Caco-2 (cell line): ENCODE measurements around the gene SLC23A3. TPM values are rescaled to one million over a fixed set of nuclear protein-coding genes. Genes with fewer than 3 reads are reported as not detected.

Experiments
- BruUV-seq: library from RNA; stranded (reverse); fragments of 400-500 nt; replicated peaks from 2 replicates; lab custom pipeline; 2021; lab: Mats Ljungman, UMichigan
- CTCF ChIA-PET: fragments of 300-600 bp; sonication (Branson Sonifier 250); formaldehyde crosslinking; loops from one replicate; lab custom pipeline; 2022; ENCODE audit warnings: antibody characterized with exemption; lab: Charles Lee
- POLR2A ChIA-PET: fragments of 300-600 bp; sonication (Branson Sonifier 250); formaldehyde crosslinking; loops from one replicate; lab custom pipeline; 2022; ENCODE audit warnings: antibody characterized with exemption; lab: Charles Lee
- DNase-seq, 2 experiments: peaks; one replicate each; pipeline versions ENCODE4 v3.0.0 to v3.0.0-alpha.2; 2020 to 2022
- H3K27me3 ChIP-seq: replicated peaks from 2 replicates; pipeline ENCODE4 v1.6.0; 2011; ENCODE audit warnings: low read length; ENCODE audit not compliant: control insufficient read depth, insufficient read depth
- H3K36me3 ChIP-seq: 2 replicates; pipeline ENCODE4 v1.5.1; 2011; ENCODE audit warnings: low read length; ENCODE audit not compliant: control insufficient read depth, insufficient read depth
- H3K4me1 ChIP-seq: fragments of 250-450 bp; sonication (Bioruptor Pico); 2 replicates; pipeline ENCODE4 v1.5.1; 2020; ENCODE audit warnings: mild to moderate bottlenecking
- H3K4me3 ChIP-seq: 2 replicates; pipeline ENCODE4 v1.5.1; 2011; ENCODE audit warnings: low read depth, mild to moderate bottlenecking, control low read depth, low read length
- H3K9me3 ChIP-seq: fragments of 250-450 bp; sonication (Bioruptor Pico); 2 replicates; pipeline ENCODE4 v1.5.1; 2020; ENCODE audit warnings: mild to moderate bottlenecking, moderate library complexity
- H3K27ac Mint-ChIP-seq: one replicate; pipeline ENCODE4 v1.8.0; 2022; ENCODE audit warnings: mixed read lengths; ENCODE audit not compliant: unreplicated experiment
- H3K27me3 Mint-ChIP-seq: one replicate; pipeline ENCODE4 v1.8.0; 2022; ENCODE audit warnings: mixed read lengths; ENCODE audit not compliant: insufficient read depth, unreplicated experiment
- H3K36me3 Mint-ChIP-seq: one replicate; pipeline ENCODE4 v1.8.0; 2022; ENCODE audit warnings: mild to moderate bottlenecking, mixed read lengths; ENCODE audit not compliant: insufficient read depth, unreplicated experiment
- H3K4me1 Mint-ChIP-seq: one replicate; pipeline ENCODE4 v1.8.0; 2022; ENCODE audit warnings: low read depth, mixed read lengths; ENCODE audit not compliant: unreplicated experiment
- H3K4me3 Mint-ChIP-seq: one replicate; pipeline ENCODE4 v1.8.0; 2022; ENCODE audit warnings: mild to moderate bottlenecking, moderate library complexity, mixed read lengths; ENCODE audit not compliant: unreplicated experiment
- H3K9me3 Mint-ChIP-seq: one replicate; pipeline ENCODE4 v1.8.0; 2022; ENCODE audit warnings: mixed read lengths; ENCODE audit not compliant: unreplicated experiment
- intact Hi-C: fragments of 100-400 bp; cut with micrococcal nuclease; formaldehyde crosslinking; loops from one replicate; pipeline ENCODE4 v1.10.0; 2022; ENCODE audit not compliant: unreplicated experiment
- total RNA-seq: library from RNA; stranded (reverse); gene quantifications from 2 replicates; pipeline ENCODE4 v1.2.3, GENCODE V29; 2022
- TF ChIP-seq, protein P1 (sequence below), 2 experiments: fragments of 200-600 bp in 1 of 2; IDR thresholded peaks; 1 replicate in 1 of 2; 2 replicates in 1 of 2; pipeline versions ENCODE4 v1.5.1 to v1.8.0; 2011 to 2022; ENCODE audit warnings: antibody characterized with exemption in 1 of 2, control low read depth in 1 of 2, inconsistent platforms in 1 of 2, low read depth in 1 of 2, low read length in 1 of 2, mild to moderate bottlenecking in 1 of 2, moderate library complexity in 1 of 2; ENCODE audit not compliant: insufficient read depth in 1 of 2, severe bottlenecking in 1 of 2, unreplicated experiment in 1 of 2

Gene SLC23A3
- total RNA-seq, 1 experiment from 2014 or later: 7.1 TPM

DNA sequence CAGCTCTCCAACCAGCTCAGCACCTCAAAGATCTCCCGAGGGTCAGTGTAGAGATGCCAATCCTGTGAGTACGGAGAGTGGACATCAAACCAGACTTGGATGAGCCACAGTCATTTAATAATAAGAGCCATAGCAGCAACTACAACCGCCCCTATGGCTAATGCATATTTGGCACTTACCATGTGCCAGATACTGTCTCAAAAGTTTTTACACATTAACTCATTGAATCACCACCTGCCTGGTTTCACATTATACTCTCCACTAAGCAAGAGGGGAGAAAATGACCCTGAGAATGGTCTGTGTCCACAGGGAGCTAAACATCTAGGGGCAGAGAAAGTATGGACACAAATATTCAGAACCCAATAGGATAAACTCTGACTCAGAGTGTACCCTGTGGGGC is 4.3 kb upstream of the SLC23A3 start:
- ChIA-PET CTCF (no interaction called here), POLR2A (no interaction called here)

DNA sequence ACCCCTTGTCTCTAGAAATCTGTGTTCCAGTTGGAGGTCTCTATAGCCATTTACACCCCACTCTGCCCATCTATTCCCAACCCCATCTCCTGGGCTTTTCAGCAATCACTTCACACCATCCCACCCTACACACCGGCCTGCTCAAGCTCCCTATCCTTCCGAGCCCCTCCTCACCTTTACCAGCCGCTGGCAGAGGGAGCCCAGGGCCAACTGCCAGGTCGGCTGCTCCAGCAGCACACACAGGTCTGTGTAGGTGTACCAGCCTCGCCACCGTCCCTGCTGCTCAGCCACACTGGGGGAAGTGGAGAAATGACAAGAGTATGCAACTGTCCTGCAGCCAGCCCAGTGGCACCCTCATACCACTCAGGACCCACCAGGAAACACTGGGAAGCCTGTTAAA is 3.3 kb upstream of the SLC23A3 start:
- no peak overlapping the region for H3K4me3 ChIP-seq
- no peaks in the 10 kb centered on the region for H3K9me3 Mint-ChIP-seq
- no peak for DNase-seq
- H3K27ac Mint-ChIP-seq: no peak overlapping the region
- intact Hi-C loops: no loop called here
- peaks cover 12% of the 10 kb centered on the region for H3K36me3 ChIP-seq
- H3K4me3 Mint-ChIP-seq: no peak overlapping the region
- no peaks in the 10 kb centered on the region for H3K9me3 ChIP-seq
- BruUV-seq: no TSS peak
- peaks cover 31% of the 10 kb centered on the region for H3K36me3 Mint-ChIP-seq
- ChIA-PET POLR2A (no interaction called here), CTCF (interaction anchor here (1.1 kb wide), 1 partner anchor 143 kb away, joined by 3 read pairs; no protein-coding TSS in a partner anchor)
- H3K4me1 Mint-ChIP-seq: peaks cover 28% of the 10 kb centered on the region
- no peaks in the 10 kb centered on the region for H3K27me3 ChIP-seq
- H3K27me3 Mint-ChIP-seq: no peaks in the 10 kb centered on the region
- peaks cover 21% of the 10 kb centered on the region for H3K4me1 ChIP-seq
- TF ChIP-seq, protein P1, sequence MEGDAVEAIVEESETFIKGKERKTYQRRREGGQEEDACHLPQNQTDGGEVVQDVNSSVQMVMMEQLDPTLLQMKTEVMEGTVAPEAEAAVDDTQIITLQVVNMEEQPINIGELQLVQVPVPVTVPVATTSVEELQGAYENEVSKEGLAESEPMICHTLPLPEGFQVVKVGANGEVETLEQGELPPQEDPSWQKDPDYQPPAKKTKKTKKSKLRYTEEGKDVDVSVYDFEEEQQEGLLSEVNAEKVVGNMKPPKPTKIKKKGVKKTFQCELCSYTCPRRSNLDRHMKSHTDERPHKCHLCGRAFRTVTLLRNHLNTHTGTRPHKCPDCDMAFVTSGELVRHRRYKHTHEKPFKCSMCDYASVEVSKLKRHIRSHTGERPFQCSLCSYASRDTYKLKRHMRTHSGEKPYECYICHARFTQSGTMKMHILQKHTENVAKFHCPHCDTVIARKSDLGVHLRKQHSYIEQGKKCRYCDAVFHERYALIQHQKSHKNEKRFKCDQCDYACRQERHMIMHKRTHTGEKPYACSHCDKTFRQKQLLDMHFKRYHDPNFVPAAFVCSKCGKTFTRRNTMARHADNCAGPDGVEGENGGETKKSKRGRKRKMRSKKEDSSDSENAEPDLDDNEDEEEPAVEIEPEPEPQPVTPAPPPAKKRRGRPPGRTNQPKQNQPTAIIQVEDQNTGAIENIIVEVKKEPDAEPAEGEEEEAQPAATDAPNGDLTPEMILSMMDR (IDR thresholded peaks at IDR 0.05; ENCODE audit: insufficient read depth in 1 of 2, low read depth in 1 of 2, low read length in 1 of 2, severe bottlenecking in 1 of 2, unreplicated experiment in 1 of 2): no peak

More for the DNA sequence above, 4.3 kb upstream of the SLC23A3 start:
- Mint-ChIP-seq H3K27me3 (no peaks in the 10 kb centered on the region), H3K36me3 (peaks cover 38% of the 10 kb centered on the region), H3K27ac (no peak overlapping the region), H3K4me3 (peak overlapping the region; percentile 9), H3K4me1 (peaks cover 33% of the 10 kb centered on the region), H3K9me3 (no peaks in the 10 kb centered on the region)
- Histone ChIP-seq H3K36me3 (peaks cover 12% of the 10 kb centered on the region), H3K4me1 (peaks cover 25% of the 10 kb centered on the region), H3K27me3 (no peaks in the 10 kb centered on the region; the same call in 1 of the 2 replicates), H3K9me3 (no peaks in the 10 kb centered on the region), H3K4me3 (no peak overlapping the region)
- no TSS peak for BruUV-seq
- DNase-seq: no peak
- TF ChIP-seq, protein P1 (IDR thresholded peaks at IDR 0.05; ENCODE audit: insufficient read depth in 1 of 2, low read depth in 1 of 2, low read length in 1 of 2, severe bottlenecking in 1 of 2, unreplicated experiment in 1 of 2): no peak
- intact Hi-C loops: no loop called here

DNA sequence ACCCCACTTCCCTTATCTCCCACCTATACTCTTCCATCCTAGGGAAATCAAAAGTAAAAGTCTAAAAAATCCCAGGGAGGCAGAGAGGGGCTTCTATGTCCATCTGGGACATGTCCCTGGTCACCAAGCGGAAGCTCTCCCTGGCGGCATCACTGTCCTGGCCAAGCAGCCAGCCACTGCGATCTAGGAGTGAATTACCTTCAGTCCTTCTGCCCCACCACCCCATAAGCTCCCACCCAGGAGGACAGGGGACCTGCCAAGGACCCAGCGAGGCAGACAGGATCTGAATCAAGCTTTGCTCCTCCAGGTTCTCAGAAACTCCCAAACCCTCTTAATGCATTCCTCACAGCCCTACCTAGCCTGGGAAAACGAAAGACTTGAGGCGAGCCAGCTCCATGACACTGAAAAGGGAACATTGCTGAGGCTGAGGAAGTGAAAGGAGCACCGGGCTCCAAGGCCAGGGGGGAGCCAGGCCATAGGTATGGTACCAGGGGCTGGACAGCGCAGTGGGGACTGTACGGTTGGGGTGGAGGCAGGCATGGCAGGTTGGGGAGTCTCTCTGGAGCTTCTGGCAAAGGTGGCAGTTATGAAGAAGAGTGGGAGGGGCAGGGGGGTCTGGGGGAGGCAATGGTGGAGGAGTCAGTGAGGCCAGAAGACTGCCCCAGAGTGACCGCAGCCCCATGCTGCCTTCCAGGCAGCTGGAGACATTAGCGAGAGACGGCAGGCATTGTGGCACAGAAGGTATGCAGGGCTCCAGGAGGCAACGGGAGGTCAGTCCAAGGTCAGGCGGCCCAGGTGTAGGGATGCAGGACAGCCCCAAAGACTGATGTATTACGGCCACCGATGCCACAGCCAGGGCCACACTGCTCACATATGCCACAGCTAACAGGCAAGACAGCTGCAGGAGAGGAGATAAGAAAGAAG is 2.7 kb upstream of the SLC23A3 start:
- Histone ChIP-seq H3K27me3 (no peaks in the 10 kb centered on the region), H3K9me3 (no peaks in the 10 kb centered on the region), H3K36me3 (peaks cover 12% of the 10 kb centered on the region), H3K4me3 (no peak overlapping the region), H3K4me1 (peaks cover 21% of the 10 kb centered on the region)
- ChIA-PET CTCF (interaction anchor here (0.8 to 1.1 kb wide), 3 partner anchors 122 to 274 kb away, joined by 3 read pairs; no protein-coding TSS in a partner anchor), POLR2A (no interaction called here)
- no peak overlapping the region for H3K4me3 Mint-ChIP-seq
- no peak for DNase-seq
- H3K27me3 Mint-ChIP-seq: no peaks in the 10 kb centered on the region
- peaks cover 24% of the 10 kb centered on the region for H3K36me3 Mint-ChIP-seq
- H3K27ac Mint-ChIP-seq: peak overlapping the region; percentile 64
- H3K9me3 Mint-ChIP-seq: no peaks in the 10 kb centered on the region
- TF ChIP-seq, protein P1 (IDR thresholded peaks at IDR 0.05; ENCODE audit: insufficient read depth in 1 of 2, low read depth in 1 of 2, low read length in 1 of 2, severe bottlenecking in 1 of 2, unreplicated experiment in 1 of 2): no peak
- BruUV-seq: no TSS peak
- intact Hi-C loops: no loop called here
- peaks cover 28% of the 10 kb centered on the region for H3K4me1 Mint-ChIP-seq
